ENCODE measurements around the gene AP3B1. TPM values are rescaled to one million over a fixed set of nuclear protein-coding genes. Genes with fewer than 3 reads are reported as not detected.
A peak's percentile ranks its signal among the peaks of the same experiment; 100 is the strongest.

The AP3B1 gene
- total RNA-seq, 6 experiments from 2014 or later, result 51.8 to 66.8 (median 56.6) TPM

DNA sequence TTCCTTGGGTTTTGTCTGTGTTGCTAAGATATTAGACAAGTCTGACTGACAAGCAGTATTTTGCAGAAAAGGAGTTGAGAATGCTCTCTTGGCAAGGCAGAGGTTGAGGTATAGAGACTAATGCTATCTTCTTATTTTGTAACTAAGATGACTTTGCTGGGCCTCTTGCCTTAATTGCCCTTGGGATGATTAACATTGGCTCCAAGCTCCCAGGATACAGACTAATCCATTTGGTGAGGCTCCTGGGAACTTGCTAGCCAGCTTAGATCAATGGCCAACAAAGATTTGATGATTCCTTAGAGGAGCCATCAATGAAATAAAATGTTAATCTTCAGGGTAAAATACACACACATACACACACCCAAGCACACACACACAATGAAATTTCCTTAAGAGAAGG, 28.7 kb upstream of the AP3B1 start:
- no peak overlapping the region for H3K4me3 Mint-ChIP-seq
- H3K27ac Mint-ChIP-seq, result no peak overlapping the region
- TF ChIP-seq, protein P1, sequence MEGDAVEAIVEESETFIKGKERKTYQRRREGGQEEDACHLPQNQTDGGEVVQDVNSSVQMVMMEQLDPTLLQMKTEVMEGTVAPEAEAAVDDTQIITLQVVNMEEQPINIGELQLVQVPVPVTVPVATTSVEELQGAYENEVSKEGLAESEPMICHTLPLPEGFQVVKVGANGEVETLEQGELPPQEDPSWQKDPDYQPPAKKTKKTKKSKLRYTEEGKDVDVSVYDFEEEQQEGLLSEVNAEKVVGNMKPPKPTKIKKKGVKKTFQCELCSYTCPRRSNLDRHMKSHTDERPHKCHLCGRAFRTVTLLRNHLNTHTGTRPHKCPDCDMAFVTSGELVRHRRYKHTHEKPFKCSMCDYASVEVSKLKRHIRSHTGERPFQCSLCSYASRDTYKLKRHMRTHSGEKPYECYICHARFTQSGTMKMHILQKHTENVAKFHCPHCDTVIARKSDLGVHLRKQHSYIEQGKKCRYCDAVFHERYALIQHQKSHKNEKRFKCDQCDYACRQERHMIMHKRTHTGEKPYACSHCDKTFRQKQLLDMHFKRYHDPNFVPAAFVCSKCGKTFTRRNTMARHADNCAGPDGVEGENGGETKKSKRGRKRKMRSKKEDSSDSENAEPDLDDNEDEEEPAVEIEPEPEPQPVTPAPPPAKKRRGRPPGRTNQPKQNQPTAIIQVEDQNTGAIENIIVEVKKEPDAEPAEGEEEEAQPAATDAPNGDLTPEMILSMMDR (IDR thresholded peaks at IDR 0.05), result no peak
- no peaks in the 10 kb centered on the region for H3K36me3 Mint-ChIP-seq (ENCODE audit: low read depth)
- no peaks in the 10 kb centered on the region for H3K9me3 Mint-ChIP-seq
- peaks cover 2% of the 10 kb centered on the region; the same call in 1 of the 2 replicates for H3K27me3 Mint-ChIP-seq (ENCODE audit: insufficient read depth)
- DNase-seq, result no peak
- peaks cover 6% of the 10 kb centered on the region for H3K4me1 Mint-ChIP-seq (ENCODE audit: low read depth)

DNA sequence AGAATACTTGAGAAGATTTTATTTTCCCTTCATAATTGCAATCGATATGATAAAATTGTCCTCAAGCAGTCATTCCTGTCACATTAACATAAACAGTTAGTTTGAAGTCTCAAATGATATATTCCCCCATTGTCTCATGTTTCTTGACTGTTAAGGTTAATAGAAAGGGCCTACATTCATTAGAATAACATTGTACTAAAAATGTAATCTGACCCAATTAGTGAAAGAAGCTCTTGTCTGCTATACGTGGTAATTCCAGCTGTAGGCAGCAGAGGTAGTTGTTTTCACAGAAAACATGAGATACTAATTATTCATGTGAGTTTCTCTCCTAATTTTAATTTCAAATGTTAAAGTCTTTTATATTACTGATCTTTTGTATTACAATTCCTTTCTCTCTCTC, 25.9 kb upstream of the AP3B1 start:
- DNase-seq, result peak; percentile 27
- no peaks in the 10 kb centered on the region for H3K9me3 Mint-ChIP-seq
- no peaks in the 10 kb centered on the region for H3K36me3 Mint-ChIP-seq (ENCODE audit: low read depth)
- peaks cover 6% of the 10 kb centered on the region; the same call in 1 of the 2 replicates for H3K4me1 Mint-ChIP-seq (ENCODE audit: low read depth)
- no peak overlapping the region for H3K4me3 Mint-ChIP-seq
- TF ChIP-seq, protein P1 (IDR thresholded peaks at IDR 0.05), result peak; percentile 78
- H3K27ac Mint-ChIP-seq, result no peak overlapping the region
- no peaks in the 10 kb centered on the region; the same call in 1 of the 2 replicates for H3K27me3 Mint-ChIP-seq (ENCODE audit: insufficient read depth)

DNA sequence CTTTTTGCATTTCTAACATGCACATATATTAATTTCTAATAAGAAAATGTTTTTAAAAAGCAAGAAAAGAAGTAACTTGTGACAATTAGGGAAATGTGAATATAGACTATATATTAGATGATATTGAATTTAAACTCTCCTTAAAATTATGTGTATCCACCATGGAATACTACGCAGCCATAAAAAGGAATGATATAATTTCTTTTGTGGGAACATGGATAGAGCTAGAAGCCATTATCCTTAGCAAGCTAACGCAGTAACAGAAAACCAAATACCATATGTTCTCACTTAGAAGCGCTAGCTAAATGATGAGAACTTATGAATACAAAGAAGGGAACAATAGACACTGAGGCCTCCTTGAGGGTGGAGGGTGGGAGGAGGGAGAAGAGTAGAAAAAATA, 23.8 kb upstream of the AP3B1 start:
- peaks cover 15% of the 10 kb centered on the region for H3K36me3 Mint-ChIP-seq (ENCODE audit: low read depth)
- TF ChIP-seq, protein P1 (IDR thresholded peaks at IDR 0.05), result no peak
- H3K9me3 Mint-ChIP-seq, result peaks cover 16% of the 10 kb centered on the region
- peaks cover 6% of the 10 kb centered on the region; the same call in 1 of the 2 replicates for H3K4me1 Mint-ChIP-seq (ENCODE audit: low read depth)
- no peak for DNase-seq
- H3K4me3 Mint-ChIP-seq, result no peak overlapping the region
- no peak overlapping the region for H3K27ac Mint-ChIP-seq
- H3K27me3 Mint-ChIP-seq (ENCODE audit: insufficient read depth), result peaks cover 6% of the 10 kb centered on the region

DNA sequence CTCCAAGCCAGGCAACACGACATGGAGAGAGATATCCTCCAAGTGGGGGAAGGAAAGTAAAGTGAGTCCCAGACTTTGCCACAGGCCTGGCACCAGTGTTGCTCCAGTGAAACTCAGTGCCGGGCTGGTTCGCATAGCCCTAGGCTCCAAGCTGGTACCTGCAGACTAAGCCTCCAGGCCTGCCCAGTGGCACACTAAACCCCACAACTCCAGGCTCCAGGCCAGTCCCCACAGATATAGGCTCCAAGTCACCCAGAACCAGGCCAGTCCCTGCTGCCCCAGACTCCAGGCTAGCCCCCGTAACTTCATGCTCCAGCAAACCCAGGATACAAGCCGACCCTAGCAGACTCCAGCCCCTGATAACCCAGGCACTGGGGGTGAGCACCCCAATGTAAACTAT, 23.0 kb upstream of the AP3B1 start:
- Mint-ChIP-seq H3K4me3 (no peak overlapping the region), H3K4me1 (ENCODE audit: low read depth) (peaks cover 6% of the 10 kb centered on the region; the same call in 1 of the 2 replicates), H3K27me3 (ENCODE audit: insufficient read depth) (peaks cover 10% of the 10 kb centered on the region), H3K27ac (no peak overlapping the region), H3K36me3 (ENCODE audit: low read depth) (peaks cover 15% of the 10 kb centered on the region), H3K9me3 (peaks cover 16% of the 10 kb centered on the region)
- TF ChIP-seq, protein P1 (IDR thresholded peaks at IDR 0.05), result no peak
- no peak for DNase-seq

DNA sequence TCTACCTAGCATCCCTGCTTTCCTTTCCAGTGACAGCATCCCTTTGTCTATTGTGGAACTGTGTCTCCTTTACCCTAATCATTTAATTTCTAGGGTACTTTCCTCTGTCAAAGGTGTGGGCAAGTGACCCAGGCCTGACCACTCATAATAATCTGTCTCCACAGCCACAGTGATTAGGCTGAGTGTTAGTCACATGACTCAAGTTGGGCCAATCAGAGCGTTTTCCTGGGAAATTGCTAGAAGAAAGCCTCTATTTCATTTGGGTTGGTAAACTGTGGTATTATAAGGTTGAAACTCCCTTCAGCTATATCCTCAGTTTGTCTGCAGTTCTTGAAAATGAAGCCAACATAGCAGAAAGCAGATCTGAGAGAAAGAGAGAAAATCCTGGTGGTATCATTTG, 14.2 kb upstream of the AP3B1 start:
- TF ChIP-seq, protein P1 (IDR thresholded peaks at IDR 0.05), result no peak
- H3K4me1 Mint-ChIP-seq (ENCODE audit: low read depth), result no peaks in the 10 kb centered on the region; the same call in 1 of the 2 replicates
- H3K4me3 Mint-ChIP-seq, result no peak overlapping the region
- no peak overlapping the region for H3K27ac Mint-ChIP-seq
- peaks cover under 1% of the 10 kb centered on the region; the same call in 1 of the 2 replicates for H3K36me3 Mint-ChIP-seq (ENCODE audit: low read depth)
- no peak for DNase-seq
- H3K27me3 Mint-ChIP-seq (ENCODE audit: insufficient read depth), result peaks cover 22% of the 10 kb centered on the region
- peaks cover under 1% of the 10 kb centered on the region; the same call in 1 of the 2 replicates for H3K9me3 Mint-ChIP-seq

Measured in HFFc6 (cell line).